ENCODE measurements around the gene ARMC3. TPM values are rescaled to one million over a fixed set of nuclear protein-coding genes. Genes with fewer than 3 reads are reported as not detected.

ARMC3 gene
- total RNA-seq, 1 experiment from 2014 or later: 14.4 TPM

- H3F3A ChIP-seq (ENCODE audit: insufficient read depth, low read depth): no peaks in the 10 kb centered on the region
- H3K27me3 ChIP-seq (ENCODE audit: insufficient read depth, low read depth): no peaks in the 10 kb centered on the region
- H3K9me2 ChIP-seq (ENCODE audit: insufficient read depth): no peaks in the 10 kb centered on the region
- no peaks in the 10 kb centered on the region for H4K20me1 ChIP-seq (ENCODE audit: insufficient read depth)
- no peak overlapping the region for H3K27ac ChIP-seq
- H3K9me3 ChIP-seq (ENCODE audit: insufficient read depth, low read depth): no peaks in the 10 kb centered on the region
- intact Hi-C loops (cut with micrococcal nuclease; ENCODE audit: unreplicated experiment): loop anchor here (10.0 kb wide), 3 partner anchors 59 to 1709 kb away; partner anchors contain the start of genes ARMC3 and PIP4K2A
- H3K79me2 ChIP-seq (ENCODE audit: low read depth): no peaks in the 10 kb centered on the region
- no peaks in the 10 kb centered on the region for H3K4me1 ChIP-seq (replicated peaks; ENCODE audit: insufficient read depth)
- no peaks in the 10 kb centered on the region for H3K36me3 ChIP-seq (ENCODE audit: low read depth)
- no peak overlapping the region for H3K4me3 ChIP-seq
- no TSS peak for BruUV-seq (replicated peaks)
- DNase-seq: no peak
- H2AFZ ChIP-seq: no peak overlapping the region
- CTCF ChIA-PET: no interaction called here
- TF ChIP-seq EZH2 (IDR thresholded peaks at IDR 0.05; ENCODE audit: low read depth) (no peak), CTCF (conservative IDR thresholded peaks at IDR 0.05) (no peak)
- POLR2A ChIA-PET (ENCODE audit: unreplicated experiment): interaction anchor here (0.9 kb wide), 1 partner anchor 107 kb away, joined by 4 read pairs; no protein-coding TSS in a partner anchor
- H3K4me2 ChIP-seq: no peak overlapping the region
These were observed 56.2 kb downstream of the ARMC3 start for GRCh38 chr10:22984066-22984465.

- no peak overlapping the region for H3K4me2 ChIP-seq
- no peaks in the 10 kb centered on the region for H3K4me1 ChIP-seq (replicated peaks; ENCODE audit: insufficient read depth)
- H3K27me3 ChIP-seq (ENCODE audit: insufficient read depth, low read depth): no peaks in the 10 kb centered on the region
- CTCF ChIA-PET: no interaction called here
- POLR2A ChIA-PET (ENCODE audit: unreplicated experiment): no interaction called here
- DNase-seq: no peak
- H3K79me2 ChIP-seq (ENCODE audit: low read depth): no peaks in the 10 kb centered on the region
- H2AFZ ChIP-seq: no peak overlapping the region
- no TSS peak for BruUV-seq (replicated peaks)
- no peaks in the 10 kb centered on the region for H3F3A ChIP-seq (ENCODE audit: insufficient read depth, low read depth)
- H3K9me3 ChIP-seq (ENCODE audit: insufficient read depth, low read depth): no peaks in the 10 kb centered on the region
- no peaks in the 10 kb centered on the region for H3K36me3 ChIP-seq (ENCODE audit: low read depth)
- no peak overlapping the region for H3K27ac ChIP-seq
- no peaks in the 10 kb centered on the region for H4K20me1 ChIP-seq (ENCODE audit: insufficient read depth)
- intact Hi-C loops (cut with micrococcal nuclease; ENCODE audit: unreplicated experiment): loop anchor here (2.0 to 10.0 kb wide), 6 partner anchors 62 to 1712 kb away; partner anchors contain the start of genes ARMC3, BMI1 and PIP4K2A
- H3K9me2 ChIP-seq (ENCODE audit: insufficient read depth): no peaks in the 10 kb centered on the region
- no peak overlapping the region for H3K4me3 ChIP-seq
- no peak for TF ChIP-seq EZH2 (IDR thresholded peaks at IDR 0.05; ENCODE audit: low read depth)
- peak; percentile 55 for TF ChIP-seq CTCF (conservative IDR thresholded peaks at IDR 0.05)
These were observed 59.1 kb downstream of the ARMC3 start for GRCh38 chr10:22986771-22987542.

GRCh38 chr10:22988581-22989360, 60.9 kb downstream of the ARMC3 start:
- Histone ChIP-seq H3F3A (ENCODE audit: insufficient read depth, low read depth) (no peaks in the 10 kb centered on the region), H3K4me2 (no peak overlapping the region), H3K27me3 (ENCODE audit: insufficient read depth, low read depth) (no peaks in the 10 kb centered on the region), H3K79me2 (ENCODE audit: low read depth) (no peaks in the 10 kb centered on the region), H3K36me3 (ENCODE audit: low read depth) (no peaks in the 10 kb centered on the region), H4K20me1 (ENCODE audit: insufficient read depth) (no peaks in the 10 kb centered on the region), H3K4me1 (replicated peaks; ENCODE audit: insufficient read depth) (no peaks in the 10 kb centered on the region), H3K9me2 (ENCODE audit: insufficient read depth) (no peaks in the 10 kb centered on the region), H2AFZ (no peak overlapping the region), H3K27ac (no peak overlapping the region), H3K4me3 (no peak overlapping the region), H3K9me3 (ENCODE audit: insufficient read depth, low read depth) (no peaks in the 10 kb centered on the region)
- intact Hi-C loops (cut with micrococcal nuclease; ENCODE audit: unreplicated experiment): loop anchor here (1.0 to 10.0 kb wide), 7 partner anchors 64 to 1714 kb away; partner anchors contain the start of genes ARMC3, BMI1 and PIP4K2A
- DNase-seq: peak in 1 of 2 experiments; percentile 46
- POLR2A ChIA-PET (ENCODE audit: unreplicated experiment): no interaction called here
- TF ChIP-seq EZH2 (IDR thresholded peaks at IDR 0.05; ENCODE audit: low read depth): no peak
- TF ChIP-seq CTCF (conservative IDR thresholded peaks at IDR 0.05): peak; percentile 87
- BruUV-seq (replicated peaks): no TSS peak
- CTCF ChIA-PET: interaction anchor here (0.6 kb wide), 2 partner anchors 399 to 1923 kb away, joined by 3 to 4 read pairs; no protein-coding TSS in a partner anchor

Data from PC-9 (cell line).